Activated CD4-positive, alpha-beta T cell treated with anti-CD3 and anti-CD28 coated beads, Interleukin-2, amount 50 U/mL, for 16 hours (primary cell): Measurements from ENCODE around the gene HES5.

Source experiments
- DNase-seq: peaks from one replicate; pipeline ENCODE4 v3.0.0-alpha.2; 2020

The HES5 gene

GRCh38 chr1:2546515-2547209 is 16.6 kb upstream of the HES5 start:
- peak; percentile 95 for DNase-seq

GRCh38 chr1:2545754-2546514 is 15.9 kb upstream of the HES5 start:
- peak; percentile 92 for DNase-seq

GRCh38 chr1:2544875-2545640 is 15.0 kb upstream of the HES5 start:
- DNase-seq, result no peak

GRCh38 chr1:2544093-2544874 is 14.2 kb upstream of the HES5 start:
- no peak for DNase-seq

DNA sequence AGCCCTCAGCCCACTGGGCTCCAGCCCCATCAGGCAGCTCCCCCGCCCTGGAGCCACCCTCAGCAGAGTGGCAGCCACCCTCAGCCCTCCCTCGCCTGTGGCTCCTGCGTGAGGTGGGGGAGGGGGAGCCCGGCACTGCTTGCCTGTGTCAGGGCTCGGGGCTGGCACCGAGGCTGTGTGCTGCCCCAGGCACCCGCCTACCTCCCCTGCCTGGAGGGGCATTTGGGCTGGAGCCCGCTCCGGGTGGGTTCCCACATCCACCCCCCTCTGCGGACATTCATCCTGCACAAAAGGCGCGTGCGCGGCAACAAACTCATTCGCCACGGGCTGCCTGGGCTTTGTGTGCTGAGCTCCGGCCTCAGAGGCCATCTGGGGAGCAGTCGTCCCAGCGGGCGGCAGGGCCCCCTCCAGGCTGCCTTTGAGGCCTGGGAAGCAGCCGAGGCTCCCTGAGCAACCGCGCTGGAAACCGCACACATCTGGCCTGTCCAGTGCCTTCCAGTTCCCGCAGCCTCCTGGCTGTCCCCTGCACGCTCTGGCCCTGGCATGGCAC is 13.6 kb upstream of the HES5 start:
- no peak for DNase-seq

DNA sequence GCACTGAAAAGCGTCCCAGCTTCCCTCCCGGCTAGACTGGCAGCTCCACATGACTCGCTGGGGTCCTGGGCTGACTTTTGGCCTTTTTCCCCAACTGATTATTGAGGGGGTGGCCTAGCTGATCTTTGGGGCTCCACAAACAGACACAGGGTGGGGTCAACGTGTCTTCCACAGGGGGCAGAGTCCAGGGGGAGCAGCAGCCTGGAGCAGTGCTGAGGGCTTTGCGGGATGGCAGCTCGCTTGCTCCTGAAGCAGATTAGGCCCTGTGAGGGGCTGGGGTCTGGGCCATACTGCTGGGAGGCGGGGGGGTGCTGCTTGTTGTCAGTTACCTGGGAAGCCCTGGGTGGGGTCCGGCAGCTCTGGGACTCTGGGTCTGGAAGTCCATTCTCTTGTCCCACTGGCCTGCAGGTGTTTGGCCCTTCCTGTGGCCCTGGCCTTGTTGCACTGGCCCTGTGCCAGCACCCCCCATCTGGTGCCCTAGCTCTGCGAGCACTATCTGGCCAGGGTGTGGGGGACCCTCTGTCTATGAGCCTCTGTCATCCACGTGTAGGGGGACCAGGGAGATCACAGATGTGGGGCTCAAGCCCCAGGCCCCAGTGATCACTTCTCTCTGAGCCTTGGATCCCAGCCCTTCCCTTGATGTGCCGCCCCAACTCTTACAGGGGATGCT is 12.3 kb upstream of the HES5 start:
- no peak for DNase-seq

GRCh38 chr1:2541619-2542245 is 11.7 kb upstream of the HES5 start:
- no peak for DNase-seq

DNA sequence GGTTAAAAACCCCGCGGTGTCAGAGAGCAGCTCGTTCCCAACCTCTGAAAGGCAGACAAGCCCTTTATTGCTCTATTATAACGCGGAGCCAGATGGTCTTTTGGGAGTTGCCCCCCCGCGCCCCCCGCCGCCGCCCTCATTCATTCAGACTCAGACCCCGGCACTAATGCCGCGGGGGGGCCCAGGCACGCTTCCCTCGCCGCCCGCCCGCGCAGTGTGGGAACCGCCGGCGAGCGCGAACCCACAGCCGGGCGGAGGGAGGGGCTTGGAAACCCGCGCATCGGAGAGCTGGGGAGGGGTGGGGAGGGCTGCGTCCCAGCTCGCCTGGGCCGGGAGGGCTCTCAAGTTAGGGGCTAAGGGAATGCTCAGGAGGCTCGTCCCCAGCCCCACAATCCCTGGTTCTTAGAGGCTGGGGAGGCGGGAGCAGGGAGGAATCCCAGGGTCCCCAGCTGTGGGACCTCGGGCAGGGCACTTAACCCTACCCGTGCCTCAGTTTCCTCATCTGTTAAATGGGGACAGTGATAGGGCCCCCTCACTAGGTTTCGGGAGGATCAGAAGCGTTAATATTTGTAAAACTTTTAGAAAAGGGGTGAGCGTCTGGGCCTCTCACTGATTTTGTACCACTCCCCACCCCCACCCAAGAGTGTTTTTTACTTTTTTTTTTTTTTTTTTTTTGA is 10.9 kb upstream of the HES5 start:
- no peak for DNase-seq

DNA sequence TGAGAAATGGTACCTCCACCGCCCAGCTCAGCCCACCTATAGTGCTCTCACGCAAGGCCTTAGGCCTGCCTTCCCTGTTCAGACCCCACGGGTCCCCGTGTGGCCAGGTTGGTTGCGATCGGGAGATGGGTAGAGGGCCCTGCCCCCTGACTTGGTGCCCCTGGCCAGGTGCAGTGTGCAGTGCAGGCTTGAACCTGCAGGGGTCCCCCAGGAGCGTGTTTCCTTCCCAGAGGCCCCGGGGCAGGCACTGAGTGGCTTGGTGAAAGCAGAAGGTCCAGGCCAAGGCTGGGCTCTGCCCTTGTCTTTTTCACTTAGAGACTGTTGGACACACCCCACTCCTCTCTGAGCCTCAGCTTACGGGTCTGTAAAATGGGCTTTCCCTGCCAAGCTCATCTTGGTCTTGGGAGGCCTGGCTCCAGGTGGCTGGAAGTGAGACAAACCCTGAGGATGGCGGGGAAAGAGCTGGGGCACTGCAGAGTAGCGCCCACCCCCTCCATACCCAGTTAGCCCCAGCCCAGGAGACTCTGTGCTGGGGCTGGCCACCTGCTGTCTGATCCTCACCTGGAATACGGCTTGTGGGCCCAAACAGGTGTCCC is 9.3 kb upstream of the HES5 start:
- DNase-seq, result no peak

DNA sequence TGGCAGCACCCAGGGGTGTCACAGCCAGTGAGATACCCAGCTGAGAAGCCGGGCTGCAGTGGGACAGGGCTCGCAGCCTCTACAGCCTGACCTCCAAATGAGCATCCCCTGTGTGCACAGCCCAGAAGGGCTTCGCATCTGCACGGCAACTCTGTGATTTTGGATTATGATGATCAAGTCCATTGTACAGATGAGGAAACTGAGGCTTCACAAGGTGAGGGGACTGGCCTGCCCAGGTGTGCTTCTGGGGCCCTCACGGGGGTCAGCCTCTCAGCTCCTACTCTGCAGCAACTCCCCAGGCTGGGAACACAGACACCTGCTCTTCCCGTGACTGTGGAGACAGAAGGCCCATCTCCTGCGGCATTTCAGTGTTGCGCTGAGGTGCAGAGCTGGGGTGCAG is 8.8 kb upstream of the HES5 start:
- DNase-seq, result no peak

DNA sequence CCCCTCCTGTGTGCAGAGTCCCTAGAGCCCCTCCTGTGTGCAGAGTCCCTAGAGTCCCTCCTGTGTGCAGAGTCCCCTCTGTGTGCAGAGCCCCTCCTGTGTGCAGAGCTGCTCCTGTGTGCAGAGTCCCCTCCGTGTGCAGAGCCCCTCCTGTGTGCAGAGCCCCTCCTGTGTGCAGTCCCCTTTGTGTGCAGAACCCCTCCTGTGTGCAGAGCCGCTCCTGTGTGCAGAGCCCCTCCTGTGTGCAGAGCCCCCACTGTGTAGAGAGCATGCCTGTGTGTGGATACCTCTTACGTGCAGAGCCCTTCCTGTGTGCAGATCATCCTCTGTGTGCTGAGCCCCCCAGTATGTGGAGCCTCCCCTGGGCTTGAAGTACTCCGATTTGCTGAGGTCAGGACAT is 8.3 kb upstream of the HES5 start:
- no peak for DNase-seq

GRCh38 chr1:2537784-2538115 is 7.7 kb upstream of the HES5 start:
- DNase-seq, result no peak

GRCh38 chr1:2535981-2536380 is 5.9 kb upstream of the HES5 start:
- DNase-seq, result no peak

GRCh38 chr1:2535455-2535854 is 5.4 kb upstream of the HES5 start:
- DNase-seq, result no peak

- no peak for DNase-seq
Observed at GRCh38 chr1:2534687-2535441, 4.8 kb upstream of the HES5 start.

DNA sequence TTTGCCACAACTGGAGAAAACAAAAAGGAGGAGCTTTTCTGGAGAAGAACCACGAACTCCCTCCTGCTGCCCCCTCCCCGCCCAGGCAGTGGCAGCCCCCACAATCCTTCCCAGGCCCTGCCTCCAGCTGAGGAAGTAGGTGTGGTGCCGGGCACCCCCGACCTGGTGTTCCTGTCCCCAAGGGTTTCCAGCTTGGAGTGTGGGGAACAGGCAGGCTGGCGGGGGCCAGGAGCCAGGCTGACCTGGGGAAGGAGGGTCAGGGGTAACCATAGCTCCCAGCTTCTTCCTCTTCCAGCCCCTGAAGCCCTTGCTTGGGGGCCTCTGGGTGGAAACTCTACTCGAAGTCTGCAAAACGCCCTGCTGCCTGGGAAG is 4.2 kb upstream of the HES5 start:
- DNase-seq, result no peak

GRCh38 chr1:2533365-2533764 is 3.3 kb upstream of the HES5 start:
- DNase-seq, result no peak

DNA sequence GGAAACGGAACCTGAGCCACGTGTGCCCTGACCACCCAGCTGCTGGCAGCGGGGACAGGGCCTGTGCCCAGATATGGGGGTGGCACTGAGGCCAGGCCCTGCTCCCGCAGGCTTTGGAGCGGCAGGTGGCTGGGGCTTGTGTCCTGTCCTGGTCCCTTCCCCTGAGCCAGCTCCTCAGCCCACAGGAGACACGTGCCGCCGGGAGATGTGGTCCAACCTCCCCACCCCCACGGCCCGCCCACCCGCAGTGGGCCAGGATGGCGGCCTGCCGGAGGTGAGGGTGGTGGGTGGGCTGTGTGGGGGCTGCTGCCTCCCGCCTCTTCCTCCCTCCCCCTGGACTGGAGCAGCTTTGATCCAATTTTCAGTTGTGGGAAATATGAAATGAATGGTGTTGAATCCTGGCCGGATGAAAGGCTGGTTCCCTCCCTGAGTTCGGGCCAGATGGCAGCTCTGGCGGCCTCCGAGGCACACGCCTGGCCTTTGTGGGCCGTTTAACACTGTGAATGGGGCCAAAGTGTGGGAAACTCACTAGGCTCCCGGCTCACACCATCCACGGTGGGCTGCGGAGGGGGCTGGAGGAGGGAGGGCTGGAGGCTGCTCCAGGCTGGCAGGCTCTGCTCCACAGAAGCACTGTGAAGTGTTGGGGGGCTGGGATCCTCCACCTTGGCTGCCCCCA is 2.6 kb upstream of the HES5 start:
- no peak for DNase-seq
